ENCODE data around the gene THTPA.
A peak's percentile ranks its signal among the peaks of the same experiment; 100 is the strongest.

THTPA gene

GRCh38 chr14:23551266-23552028, 4.6 kb upstream of the THTPA start, which contains the start of gene ZFHX2:
Gene ZFHX2, minus strand, starts transcription at chr14:23551765. Its CDS starts 16,440 bp downstream, at chr14:23535325.
- DNase-seq (ENCODE audit: low read depth in 3 of 3), result peak; percentile 66 to 81 (median 74)

- DNase-seq (ENCODE audit: low read depth in 3 of 3), result no peak
Measured at GRCh38 chr14:23555533-23555881, 564 bp upstream of the THTPA start.

DNA sequence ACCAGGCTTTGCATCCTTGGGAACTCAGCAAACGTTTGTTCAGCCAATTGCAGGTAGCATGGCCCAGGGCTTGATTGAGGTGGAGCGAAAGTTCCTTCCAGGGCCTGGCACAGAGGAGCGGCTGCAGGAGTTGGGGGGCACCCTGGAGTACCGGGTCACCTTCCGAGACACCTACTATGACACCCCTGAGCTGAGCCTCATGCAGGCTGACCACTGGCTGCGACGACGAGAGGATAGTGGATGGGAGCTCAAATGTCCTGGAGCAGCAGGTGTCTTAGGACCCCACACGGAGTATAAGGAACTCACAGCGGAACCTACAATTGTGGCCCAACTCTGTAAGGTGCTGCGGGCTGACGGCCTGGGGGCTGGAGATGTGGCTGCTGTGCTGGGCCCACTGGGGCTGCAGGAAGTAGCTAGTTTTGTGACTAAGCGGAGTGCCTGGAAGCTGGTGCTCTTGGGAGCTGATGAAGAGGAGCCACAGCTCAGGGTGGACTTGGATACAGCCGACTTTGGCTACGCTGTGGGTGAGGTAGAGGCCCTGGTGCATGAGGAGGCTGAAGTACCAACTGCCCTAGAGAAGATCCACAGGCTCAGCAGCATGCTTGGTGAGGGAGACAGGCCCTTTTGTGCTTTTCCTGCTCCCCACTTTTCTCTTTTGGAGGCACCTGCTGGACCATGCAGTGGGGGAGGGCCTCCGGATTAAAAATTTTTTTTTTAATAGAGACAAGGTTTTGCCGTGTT, 799 bp downstream of the THTPA start:
- DNase-seq (ENCODE audit: low read depth in 3 of 3), result no peak

DNA sequence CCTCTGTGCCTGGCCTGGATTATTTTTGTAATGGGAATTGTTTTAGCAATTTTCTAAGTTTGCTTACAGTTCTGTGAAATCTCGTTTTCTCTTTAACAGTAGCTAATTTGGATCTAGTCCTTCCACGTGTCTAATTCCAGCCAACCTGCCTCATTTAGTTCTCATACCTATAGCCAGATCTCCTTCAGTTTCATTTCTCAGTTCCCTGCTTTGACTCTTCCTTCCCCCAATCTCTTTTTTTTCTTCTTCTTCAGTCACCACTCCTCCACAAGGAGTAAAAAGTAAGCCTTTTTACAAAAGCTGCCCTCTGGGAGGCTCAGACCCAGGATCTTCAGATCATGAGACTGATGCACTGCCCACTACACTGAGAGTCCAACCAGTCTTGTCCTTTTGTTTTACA, 1.4 kb downstream of the THTPA start:
- no peak for DNase-seq (ENCODE audit: low read depth in 3 of 3)

- DNase-seq (ENCODE audit: low read depth in 3 of 3), result no peak
Measured at GRCh38 chr14:23557946-23558345, 1.9 kb downstream of the THTPA start.

- DNase-seq (ENCODE audit: low read depth in 3 of 3), result no peak
Measured at GRCh38 chr14:23558346-23559009, 2.4 kb downstream of the THTPA start.

DNA sequence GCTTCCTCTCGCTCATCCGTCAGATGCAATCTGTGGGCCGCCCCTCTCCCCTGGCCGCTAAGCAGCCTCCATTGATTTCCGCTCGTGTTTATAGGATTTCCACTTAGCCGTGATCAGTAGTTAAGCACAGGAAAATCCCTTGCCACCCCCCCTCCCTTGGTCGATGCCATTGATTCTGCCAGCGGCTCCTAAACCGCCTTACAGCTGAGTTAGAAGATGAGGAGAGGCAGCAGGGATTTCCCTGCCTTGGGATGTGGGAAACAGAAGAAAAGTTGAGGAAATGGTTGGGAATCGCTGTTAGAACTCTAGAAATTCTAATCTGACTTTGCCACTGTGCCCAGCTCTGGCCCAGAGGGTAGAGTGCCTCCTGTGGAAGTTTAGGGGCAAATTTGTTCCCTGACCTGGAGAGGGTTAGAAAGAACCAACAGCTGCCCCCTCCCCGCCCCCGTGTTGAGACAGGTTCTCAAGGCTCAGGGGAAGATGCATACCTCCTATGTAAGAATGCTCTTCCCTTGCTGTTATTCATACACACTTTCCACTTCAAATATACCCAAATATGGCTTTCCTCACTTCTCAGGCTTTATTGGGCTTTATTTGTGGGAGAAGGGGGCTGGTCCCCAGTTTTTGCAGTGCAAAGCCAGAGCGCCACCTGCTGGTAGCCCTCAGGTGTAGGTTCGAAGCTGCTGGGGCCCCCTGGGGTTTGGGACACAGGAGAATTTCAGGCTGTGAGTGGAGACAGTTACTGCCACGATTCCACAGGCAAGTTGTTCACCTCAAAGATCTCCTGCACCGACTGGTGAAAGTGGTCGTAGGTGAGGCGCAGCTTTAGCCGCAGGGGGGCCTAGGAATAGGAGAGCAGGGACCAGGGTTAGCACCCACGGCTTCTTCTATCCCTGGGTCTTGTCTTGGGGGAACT, 3.2 kb downstream of the THTPA start:
- DNase-seq (ENCODE audit: low read depth in 3 of 3), result peak; percentile 31 to 51 (median 41)

DNA sequence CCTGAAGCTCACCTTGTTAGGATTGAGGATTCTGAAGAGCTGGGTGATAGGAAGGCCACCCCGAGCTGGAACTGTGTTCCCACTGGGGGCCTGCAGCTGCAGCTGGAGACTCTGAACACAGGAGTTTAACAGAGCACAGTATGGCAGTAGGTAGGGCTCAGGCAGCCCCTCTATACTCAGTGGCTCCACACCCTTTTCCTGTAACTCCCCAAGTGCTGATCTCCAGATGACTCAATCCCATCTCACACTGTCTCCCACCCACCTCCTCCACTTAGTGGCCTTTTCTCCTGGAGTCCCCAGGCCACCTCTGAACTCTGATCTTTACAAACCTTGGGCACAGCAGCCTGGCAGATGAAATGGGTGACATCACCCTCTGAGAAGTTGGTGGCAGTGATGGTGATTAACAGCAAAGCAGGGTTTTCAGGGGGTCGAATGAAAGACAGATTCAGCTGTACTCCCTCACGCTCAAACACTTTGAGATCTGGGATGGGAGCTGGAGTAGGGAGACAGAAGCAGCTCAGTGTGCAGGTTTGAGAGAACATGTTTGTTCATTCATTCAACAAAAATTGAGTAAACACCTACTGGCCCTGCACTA, 4.0 kb downstream of the THTPA start:
- no peak for DNase-seq (ENCODE audit: low read depth in 3 of 3)

GRCh38 chr14:23561259-23561658, 5.2 kb downstream of the THTPA start:
- no peak for DNase-seq (ENCODE audit: low read depth in 3 of 3)

DNA sequence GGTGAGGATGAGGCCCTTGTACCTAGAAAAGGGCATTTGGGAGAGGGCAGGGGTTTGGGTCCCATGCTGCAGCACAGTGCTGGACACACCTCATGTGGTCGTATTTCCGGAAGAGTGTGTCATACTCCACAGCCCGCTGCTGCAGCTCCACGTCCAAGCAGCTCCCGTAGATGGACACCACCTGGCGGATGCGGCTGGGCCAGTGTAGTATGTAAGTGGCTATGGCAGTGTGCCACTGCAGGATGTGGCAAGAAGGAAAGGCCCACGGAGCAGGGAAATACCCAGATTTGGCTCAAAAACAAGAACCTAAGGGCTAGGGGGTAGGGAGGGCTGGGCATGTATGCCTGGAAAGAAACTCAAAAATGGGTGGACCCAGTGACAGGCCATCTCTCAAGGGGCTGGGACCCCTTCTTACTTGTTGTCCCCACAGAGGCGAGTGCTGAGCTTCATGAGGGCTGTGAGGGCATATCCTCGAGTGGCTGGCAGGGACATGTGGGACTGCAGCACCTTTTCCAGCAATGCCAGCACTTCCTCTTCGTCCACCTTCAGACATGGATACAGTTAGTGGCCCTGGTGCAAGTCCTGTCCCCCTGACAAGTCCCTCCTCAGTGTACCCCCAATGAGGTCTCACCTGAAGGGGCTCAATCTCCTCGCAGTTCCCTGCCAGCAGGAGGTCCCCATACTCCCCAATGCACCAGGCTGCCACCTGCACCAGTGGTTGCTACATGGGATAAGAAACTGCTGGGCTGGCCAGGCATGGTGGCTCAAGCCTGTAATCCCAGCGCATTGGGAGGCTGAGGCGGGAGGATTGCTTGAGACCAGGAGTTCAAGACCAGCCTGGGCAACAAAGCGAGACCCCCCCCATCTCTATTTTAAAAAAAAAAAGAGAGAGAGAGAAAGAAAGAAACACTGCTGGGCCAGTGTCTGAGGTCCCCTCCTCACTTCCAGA, 6.1 kb downstream of the THTPA start:
- DNase-seq (ENCODE audit: low read depth in 3 of 3), result no peak

- peak in 2 of 3 experiments; percentile 36 to 40 for DNase-seq (ENCODE audit: low read depth in 3 of 3)
Measured at GRCh38 chr14:23562822-23563472, 6.9 kb downstream of the THTPA start.

- DNase-seq (ENCODE audit: low read depth in 3 of 3), result no peak
Measured at GRCh38 chr14:23563473-23564180, 7.6 kb downstream of the THTPA start.

GRCh38 chr14:23564181-23564812, 8.2 kb downstream of the THTPA start:
- no peak for DNase-seq (ENCODE audit: low read depth in 3 of 3)

DNA sequence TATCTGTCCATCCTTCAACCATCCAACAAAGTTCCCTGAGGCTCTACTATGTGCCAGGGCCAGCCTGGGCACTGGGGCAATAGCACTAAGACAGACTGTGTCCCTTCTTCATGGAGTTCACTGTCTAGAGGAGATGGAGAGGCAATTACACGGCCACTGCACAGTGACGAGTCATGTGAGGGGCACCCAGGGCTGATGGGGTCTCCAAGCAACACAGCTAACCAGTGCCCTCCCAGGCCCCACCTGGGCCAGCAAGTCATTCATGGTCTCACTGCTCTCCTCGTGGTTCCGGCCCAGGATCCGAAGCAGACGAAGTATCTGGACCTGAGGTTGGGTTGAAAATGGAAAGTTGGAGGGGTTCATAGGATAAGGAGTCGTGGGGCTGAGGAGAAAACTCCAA, 8.8 kb downstream of the THTPA start:
- DNase-seq (ENCODE audit: low read depth in 3 of 3), result no peak

- no peak for DNase-seq (ENCODE audit: low read depth in 3 of 3)
Measured at GRCh38 chr14:23565626-23566025, 9.6 kb downstream of the THTPA start.

DNA sequence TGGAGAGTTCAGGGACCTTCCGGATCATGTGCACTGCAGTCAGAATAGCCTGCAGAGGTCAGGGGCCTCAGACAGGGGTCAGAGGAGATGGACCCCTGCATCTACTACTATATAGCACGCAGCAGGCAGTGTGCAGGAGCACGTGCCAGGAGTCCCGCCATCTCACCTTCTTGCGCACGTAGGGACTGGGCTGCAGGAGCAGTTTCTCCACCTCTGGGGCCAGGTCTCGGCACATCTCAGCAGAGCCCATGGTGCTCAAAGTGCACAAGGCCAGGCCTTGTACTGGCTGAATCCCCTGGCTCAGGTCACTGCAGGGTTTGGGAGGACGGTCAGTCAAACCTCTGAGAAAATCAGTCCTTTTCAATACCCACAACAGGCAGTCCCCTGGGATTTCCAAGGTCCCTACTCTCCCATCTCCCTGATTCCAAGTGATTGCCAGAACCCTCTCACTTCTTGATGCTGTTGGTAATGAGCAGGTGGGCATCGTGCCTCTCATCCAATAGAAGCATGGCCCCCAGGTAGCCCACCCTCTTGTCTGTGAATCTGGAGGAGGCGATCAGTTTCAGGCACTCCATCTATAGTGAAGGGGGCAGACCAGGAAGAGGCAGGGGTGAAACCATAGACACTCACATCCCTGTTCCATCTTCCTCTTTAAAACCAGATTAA, 10.2 kb downstream of the THTPA start:
- DNase-seq (ENCODE audit: low read depth in 3 of 3), result no peak

DNA sequence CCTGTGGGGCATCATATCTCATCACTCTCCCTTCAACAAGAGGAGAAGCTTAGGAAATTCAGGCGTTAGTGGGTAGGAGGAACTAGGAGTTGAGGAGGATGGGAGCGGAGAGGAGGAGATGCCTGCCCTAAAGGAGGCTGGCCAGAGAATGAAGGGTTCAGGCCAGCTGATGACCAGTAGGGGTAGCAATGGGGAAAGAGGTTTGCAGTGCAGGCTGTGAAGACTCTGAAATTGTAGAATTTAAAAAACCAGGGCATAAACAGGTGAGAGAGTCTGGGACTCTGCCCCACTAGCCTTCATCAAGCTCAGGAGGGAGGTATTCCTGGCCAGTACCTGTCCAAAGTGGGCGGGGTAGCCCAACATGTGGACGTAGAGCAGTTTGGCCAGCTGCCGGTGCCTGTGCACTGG, 10.7 kb downstream of the THTPA start:
- no peak for DNase-seq (ENCODE audit: low read depth in 3 of 3)

All from stimulated activated CD4-positive, alpha-beta T cell treated with anti-CD3 and anti-CD28 coated beads, TNF-alpha, amount 100 ng/mL, for 4 hours (primary cell).